SK-N-SH (cell line): ENCODE data around the gene ERC2.

Experiments used
- CTCF ChIP-seq: fragments of 200-600 bp; sonication (generic); IDR thresholded peaks from 2 replicates; pipeline ENCODE4 v1.6.1; 2017; ENCODE audit warnings: antibody characterized with exemption, mild to moderate bottlenecking, moderate library complexity
- ELF1 ChIP-seq: IDR thresholded peaks from 2 replicates; pipeline ENCODE4 v1.4.0; 2012
- EP300 ChIP-seq, 2 experiments: IDR thresholded peaks; 2 replicates each; pipeline versions ENCODE4 v1.4.0 to v1.6.1; 2012; ENCODE audit warnings: borderline replicate concordance in 1 of 2, low read depth in 1 of 2, low read length in 1 of 2
- EZH2phosphoT487 ChIP-seq: fragments of 200-600 bp; sonication (generic); IDR thresholded peaks from 2 replicates; pipeline ENCODE4 v1.6.1; 2017; ENCODE audit warnings: low read depth, mixed run types, mild to moderate bottlenecking, antibody characterized with exemption, moderate library complexity, borderline replicate concordance
- GABPA ChIP-seq: IDR thresholded peaks from 2 replicates; pipeline ENCODE4 v1.4.0; 2012; ENCODE audit warnings: low read depth, mild to moderate bottlenecking
- RAD21 ChIP-seq: IDR thresholded peaks from 2 replicates; pipeline ENCODE4 v1.6.1; 2012; ENCODE audit warnings: mild to moderate bottlenecking, low read length
- REST ChIP-seq: IDR thresholded peaks from 2 replicates; pipeline ENCODE4 v1.6.1; 2012; ENCODE audit warnings: mild to moderate bottlenecking, low read depth, low read length, moderate library complexity
- RFX5 ChIP-seq: IDR thresholded peaks from 2 replicates; pipeline ENCODE4 v1.6.1; 2012; ENCODE audit warnings: mild to moderate bottlenecking, improper control_type of control experiment, low read length
- SMC3 ChIP-seq: IDR thresholded peaks from 2 replicates; pipeline ENCODE4 v1.6.1; 2012; ENCODE audit warnings: low read depth, low read length, improper control_type of control experiment
- TAF1 ChIP-seq: IDR thresholded peaks from 2 replicates; pipeline ENCODE4 v1.6.1; 2012; ENCODE audit warnings: low read depth, mild to moderate bottlenecking, low read length, moderate library complexity, borderline replicate concordance
- YY1 ChIP-seq: IDR thresholded peaks from 2 replicates; pipeline ENCODE4 v1.4.0; 2012; ENCODE audit warnings: low read depth, mild to moderate bottlenecking
- ZBTB33 ChIP-seq: IDR thresholded peaks from 2 replicates; pipeline ENCODE4 v1.4.0; 2012; ENCODE audit warnings: low read depth, borderline replicate concordance

- no peak for TF ChIP-seq TAF1
- TF ChIP-seq EP300 (IDR thresholded peaks at IDR 0.05; ENCODE audit: borderline replicate concordance in 1 of 2, low read depth in 1 of 2, low read length in 1 of 2), result no peak
- TF ChIP-seq SMC3, result no peak
- TF ChIP-seq EZH2phosphoT487, result no peak
- TF ChIP-seq YY1, result no peak
- no peak for TF ChIP-seq CTCF
- TF ChIP-seq RAD21, result no peak
- TF ChIP-seq ZBTB33, result no peak
- no peak for TF ChIP-seq REST
- no peak for TF ChIP-seq ELF1
- TF ChIP-seq GABPA, result no peak
- TF ChIP-seq RFX5, result no peak
These were observed 270.3 kb downstream of the ERC2 start for GRCh38 chr3:56197991-56198390.
